ENCODE data around the gene EPB42.

The EPB42 gene

GRCh38 chr15:43208052-43209002 lies 12.5 kb downstream of the EPB42 start:
- TF ChIP-seq POLR2A (IDR thresholded peaks at IDR 0.05; ENCODE audit: extremely low read depth, insufficient read length) (no peak), MYC (IDR thresholded peaks at IDR 0.05; ENCODE audit: low read depth, low read length) (no peak)
- TF ChIP-seq, protein P1, sequence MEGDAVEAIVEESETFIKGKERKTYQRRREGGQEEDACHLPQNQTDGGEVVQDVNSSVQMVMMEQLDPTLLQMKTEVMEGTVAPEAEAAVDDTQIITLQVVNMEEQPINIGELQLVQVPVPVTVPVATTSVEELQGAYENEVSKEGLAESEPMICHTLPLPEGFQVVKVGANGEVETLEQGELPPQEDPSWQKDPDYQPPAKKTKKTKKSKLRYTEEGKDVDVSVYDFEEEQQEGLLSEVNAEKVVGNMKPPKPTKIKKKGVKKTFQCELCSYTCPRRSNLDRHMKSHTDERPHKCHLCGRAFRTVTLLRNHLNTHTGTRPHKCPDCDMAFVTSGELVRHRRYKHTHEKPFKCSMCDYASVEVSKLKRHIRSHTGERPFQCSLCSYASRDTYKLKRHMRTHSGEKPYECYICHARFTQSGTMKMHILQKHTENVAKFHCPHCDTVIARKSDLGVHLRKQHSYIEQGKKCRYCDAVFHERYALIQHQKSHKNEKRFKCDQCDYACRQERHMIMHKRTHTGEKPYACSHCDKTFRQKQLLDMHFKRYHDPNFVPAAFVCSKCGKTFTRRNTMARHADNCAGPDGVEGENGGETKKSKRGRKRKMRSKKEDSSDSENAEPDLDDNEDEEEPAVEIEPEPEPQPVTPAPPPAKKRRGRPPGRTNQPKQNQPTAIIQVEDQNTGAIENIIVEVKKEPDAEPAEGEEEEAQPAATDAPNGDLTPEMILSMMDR (IDR thresholded peaks at IDR 0.05; ENCODE audit: low read depth, low read length) = no peak
- TF ChIP-seq, protein P2, sequence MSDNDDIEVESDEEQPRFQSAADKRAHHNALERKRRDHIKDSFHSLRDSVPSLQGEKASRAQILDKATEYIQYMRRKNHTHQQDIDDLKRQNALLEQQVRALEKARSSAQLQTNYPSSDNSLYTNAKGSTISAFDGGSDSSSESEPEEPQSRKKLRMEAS (IDR thresholded peaks at IDR 0.05; ENCODE audit: low read depth, low read length) = no peak
- no peak for DNase-seq (ENCODE audit: low read depth)
- H3K4me3 ChIP-seq (ENCODE audit: low read depth, low read length) = no peak overlapping the region

DNA sequence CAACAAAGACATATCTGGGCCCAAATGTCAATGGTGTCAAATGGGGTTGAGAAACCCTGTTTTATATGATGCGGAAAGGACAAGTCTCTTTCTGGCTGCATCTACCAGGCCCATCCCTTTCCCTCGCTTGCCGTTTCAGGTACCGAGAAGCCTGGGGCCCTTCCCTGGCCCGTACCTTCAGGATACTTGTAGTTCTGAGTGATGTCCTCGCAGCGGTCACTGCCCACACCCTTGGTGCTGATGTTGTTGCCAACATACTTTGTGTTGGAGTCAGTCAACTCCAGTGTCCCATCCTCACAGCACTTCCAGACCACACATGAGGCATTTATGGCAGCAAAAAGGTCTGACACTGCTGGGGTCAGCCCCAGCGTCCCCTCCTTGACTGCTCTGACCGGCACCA lies 13.8 kb downstream of the EPB42 start:
- no peak for DNase-seq (ENCODE audit: low read depth)
- TF ChIP-seq, protein P1 (IDR thresholded peaks at IDR 0.05; ENCODE audit: low read depth, low read length) = no peak
- no peak for TF ChIP-seq POLR2A (IDR thresholded peaks at IDR 0.05; ENCODE audit: extremely low read depth, insufficient read length)
- TF ChIP-seq, protein P2 (IDR thresholded peaks at IDR 0.05; ENCODE audit: low read depth, low read length) = no peak
- no peak for TF ChIP-seq MYC (IDR thresholded peaks at IDR 0.05; ENCODE audit: low read depth, low read length)
- no peak overlapping the region for H3K4me3 ChIP-seq (ENCODE audit: low read depth, low read length)

- TF ChIP-seq, protein P1 (IDR thresholded peaks at IDR 0.05; ENCODE audit: low read depth, low read length) = no peak
- TF ChIP-seq MYC (IDR thresholded peaks at IDR 0.05; ENCODE audit: low read depth, low read length) (no peak), POLR2A (IDR thresholded peaks at IDR 0.05; ENCODE audit: extremely low read depth, insufficient read length) (no peak)
- TF ChIP-seq, protein P2 (IDR thresholded peaks at IDR 0.05; ENCODE audit: low read depth, low read length) = no peak
Measured at GRCh38 chr15:43206054-43206453, 14.8 kb downstream of the EPB42 start.

GRCh38 chr15:43204016-43204901 lies 16.6 kb downstream of the EPB42 start:
- peak; percentile 56 for DNase-seq (ENCODE audit: low read depth)
- no peak overlapping the region for H3K4me3 ChIP-seq (ENCODE audit: low read depth, low read length)
- TF ChIP-seq, protein P2 (IDR thresholded peaks at IDR 0.05; ENCODE audit: low read depth, low read length) = no peak
- TF ChIP-seq, protein P1 (IDR thresholded peaks at IDR 0.05; ENCODE audit: low read depth, low read length) = peak; percentile 83
- no peak for TF ChIP-seq POLR2A (IDR thresholded peaks at IDR 0.05; ENCODE audit: extremely low read depth, insufficient read length)
- TF ChIP-seq MYC (IDR thresholded peaks at IDR 0.05; ENCODE audit: low read depth, low read length) = 0 out of 2 replicates have a peak, but pooled peaks have one; percentile 33

More at GRCh38 chr15:43206054-43206453, 14.8 kb downstream of the EPB42 start:
- no peak for DNase-seq (ENCODE audit: low read depth)
- H3K4me3 ChIP-seq (ENCODE audit: low read depth, low read length) = no peak overlapping the region

- H3K4me3 ChIP-seq (ENCODE audit: low read depth, low read length) = no peak overlapping the region
- DNase-seq (ENCODE audit: low read depth) = no peak
- TF ChIP-seq, protein P2 (IDR thresholded peaks at IDR 0.05; ENCODE audit: low read depth, low read length) = no peak
- no peak for TF ChIP-seq MYC (IDR thresholded peaks at IDR 0.05; ENCODE audit: low read depth, low read length)
- no peak for TF ChIP-seq POLR2A (IDR thresholded peaks at IDR 0.05; ENCODE audit: extremely low read depth, insufficient read length)
- TF ChIP-seq, protein P1 (IDR thresholded peaks at IDR 0.05; ENCODE audit: low read depth, low read length) = no peak
Measured at GRCh38 chr15:43199945-43200488, 20.8 kb downstream of the EPB42 start.
